Stimulated activated CD8-positive, alpha-beta memory T cell treated with anti-CD3 and anti-CD28 coated beads, Interleukin-2, amount 100 ng/mL, for 1 hour (primary cell): ENCODE data around the gene MFAP3L.

Experiments
- DNase-seq, 2 donors: peaks; one replicate each; pipeline ENCODE4 v3.0.0-alpha.2; 2020; ENCODE audit warnings: low read depth in 2 of 2

MFAP3L gene

GRCh38 chr4:169941141-169941540, 85.1 kb downstream of the MFAP3L start:
- DNase-seq, result no peak

GRCh38 chr4:169940460-169940859, 85.7 kb downstream of the MFAP3L start:
- no peak for DNase-seq
